H1 (cell line): Measurements from ENCODE around the gene INSYN1. TPM values are rescaled to one million over a fixed set of nuclear protein-coding genes. Genes with fewer than 3 reads are reported as not detected.

Experiments
- CTCF ChIA-PET: fragments of 300-600 bp; sonication (Branson Sonifier 250); formaldehyde crosslinking; loops from one replicate; lab custom pipeline; 2021; ENCODE audit not compliant: partially characterized antibody; lab: Charles Lee
- POLR2A ChIA-PET: fragments of 300-600 bp; sonication (Branson Sonifier 250); formaldehyde crosslinking; loops from one replicate; lab custom pipeline; 2021; ENCODE audit warnings: inconsistent platforms; ENCODE audit not compliant: partially characterized antibody; lab: Charles Lee
- DNase-seq, 2 experiments: peaks; one replicate each; pipeline versions ENCODE4 v3.0.0 to v3.0.0-alpha.2; 2010 to 2022; ENCODE audit warnings: low spot score in 2 of 2, low read depth in 1 of 2, mixed read lengths in 1 of 2
- FAIRE-seq: peaks from 2 replicates; lab custom pipeline; 2011; peaks lifted over from hg19 to GRCh38; lab: Jason Lieb, UNC
- H2AFZ ChIP-seq: 2 replicates; pipeline ENCODE4 v1.8.1; 2012; ENCODE audit warnings: low read length, inconsistent platforms
- H2AK5ac ChIP-seq: 2 replicates; pipeline ENCODE4 v1.6.1; 2013; ENCODE audit warnings: low read depth, low read length
- H2BK120ac ChIP-seq: replicated peaks from 2 replicates; pipeline ENCODE3; 2013; ENCODE audit warnings: low read depth, low read length, inconsistent platforms
- H2BK12ac ChIP-seq: 2 replicates; pipeline ENCODE4 v1.6.1; 2013; ENCODE audit warnings: low read depth, low read length
- H2BK15ac ChIP-seq: 2 replicates; pipeline ENCODE4 v1.6.1; 2013; ENCODE audit warnings: low read length
- H2BK20ac ChIP-seq: 2 replicates; pipeline ENCODE4 v1.6.1; 2013; ENCODE audit warnings: low read length
- H2BK5ac ChIP-seq: 2 replicates; pipeline ENCODE4 v1.6.1; 2013; ENCODE audit warnings: low read depth, low read length
- H3K14ac ChIP-seq: 2 replicates; pipeline ENCODE4 v1.6.1; 2013; ENCODE audit warnings: inconsistent platforms; ENCODE audit not compliant: insufficient read length
- H3K18ac ChIP-seq: 2 replicates; pipeline ENCODE4 v1.6.1; 2013; ENCODE audit warnings: low read length; ENCODE audit errors: extremely low read depth
- H3K23ac ChIP-seq: 2 replicates; pipeline ENCODE4 v1.6.1; 2013; ENCODE audit warnings: inconsistent platforms; ENCODE audit not compliant: insufficient read length
- H3K23me2 ChIP-seq: 2 replicates; pipeline ENCODE4 v1.6.1; 2013; ENCODE audit warnings: low read depth, low read length
- H3K27ac ChIP-seq: 2 replicates; pipeline ENCODE4 v1.6.1; 2011; ENCODE audit warnings: low read depth, low read length, inconsistent platforms
- H3K27me3 ChIP-seq, 4 experiments: replicated peaks in 1 of 4; 1 replicate in 1 of 4; 2 replicates in 3 of 4; pipeline versions ENCODE4 v1.6.1 to v1.8.1; 2011 to 2013; ENCODE audit warnings: low read length in 3 of 4, mild to moderate bottlenecking in 3 of 4, inconsistent platforms in 2 of 4, mixed read lengths in 2 of 4, moderate library complexity in 1 of 4; ENCODE audit not compliant: control insufficient read depth in 3 of 4, insufficient read depth in 3 of 4; ENCODE audit errors: extremely low read depth in 1 of 4
- H3K36me3 ChIP-seq, 4 experiments: 2 replicates each; pipeline versions ENCODE4 v1.6.1 to v1.8.1; 2011 to 2013; ENCODE audit warnings: mild to moderate bottlenecking in 4 of 4, low read length in 3 of 4, moderate library complexity in 2 of 4, control low read depth in 1 of 4, inconsistent platforms in 1 of 4; ENCODE audit not compliant: insufficient read depth in 4 of 4, control insufficient read depth in 2 of 4
- H3K4ac ChIP-seq: replicated peaks from 2 replicates; pipeline ENCODE3; 2013; ENCODE audit warnings: low read length, low read depth, mixed read lengths, inconsistent platforms; ENCODE audit not compliant: insufficient read length
- H3K4me1 ChIP-seq, 4 experiments: replicated peaks in 1 of 4; 1 replicate in 1 of 4; 2 replicates in 3 of 4; pipeline versions ENCODE4 v1.6.1 to v1.8.1; 2011 to 2013; ENCODE audit warnings: low read length in 3 of 4, inconsistent platforms in 2 of 4, mixed read lengths in 1 of 4; ENCODE audit not compliant: insufficient read depth in 4 of 4, control insufficient read depth in 3 of 4
- H3K4me2 ChIP-seq, 2 experiments: 2 replicates each; pipeline versions ENCODE4 v1.6.1 to v1.8.1; 2011 to 2013; ENCODE audit warnings: low read depth in 2 of 2, low read length in 2 of 2, control low read depth in 1 of 2, inconsistent platforms in 1 of 2, mild to moderate bottlenecking in 1 of 2; ENCODE audit not compliant: insufficient read depth in 1 of 2
- H3K4me3 ChIP-seq, 4 experiments: fragments of 200-600, 300-600 bp in 1 of 4; sonication (generic), shearing (Covaris generic), sonication (Bioruptor Twin) in 1 of 4; 2 replicates each; pipeline versions ENCODE4 v1.5.1 to v1.8.1; 2011 to 2016; ENCODE audit warnings: low read length in 4 of 4, low read depth in 3 of 4, control low read depth in 2 of 4, inconsistent platforms in 2 of 4, mild to moderate bottlenecking in 2 of 4, mixed read lengths in 1 of 4, moderate library complexity in 1 of 4; ENCODE audit not compliant: insufficient read depth in 2 of 4; ENCODE audit errors: extremely low read depth in 1 of 4
- H3K56ac ChIP-seq: replicated peaks from 2 replicates; pipeline ENCODE3; 2013; ENCODE audit warnings: low read depth, mild to moderate bottlenecking, mixed read lengths, low read length, inconsistent platforms; ENCODE audit not compliant: insufficient read length
- H3K79me1 ChIP-seq: 2 replicates; pipeline ENCODE4 v1.6.1; 2013; ENCODE audit warnings: low read depth, low read length, control low read depth
- H3K79me2 ChIP-seq, 2 experiments: 2 replicates each; pipeline versions ENCODE4 v1.6.1 to v1.8.1; 2012 to 2013; ENCODE audit warnings: low read length in 2 of 2, mild to moderate bottlenecking in 2 of 2, inconsistent platforms in 1 of 2; ENCODE audit not compliant: insufficient read depth in 2 of 2, control insufficient read depth in 1 of 2
- H3K9ac ChIP-seq, 4 experiments: replicated peaks in 1 of 4; 1 replicate in 1 of 4; 2 replicates in 3 of 4; pipeline versions ENCODE4 v1.6.1 to v1.8.1; 2011 to 2013; ENCODE audit warnings: low read depth in 3 of 4, low read length in 3 of 4, control low read depth in 2 of 4, mild to moderate bottlenecking in 2 of 4, moderate library complexity in 2 of 4, inconsistent platforms in 1 of 4; ENCODE audit errors: extremely low read depth in 1 of 4
- H3K9me3 ChIP-seq, 2 experiments: 2 replicates each; pipeline versions ENCODE4 v1.6.1 to v1.8.1; 2012 to 2013; ENCODE audit warnings: mild to moderate bottlenecking in 2 of 2, moderate library complexity in 2 of 2, control low read depth in 1 of 2, inconsistent platforms in 1 of 2, low read depth in 1 of 2, low read length in 1 of 2, mixed read lengths in 1 of 2; ENCODE audit not compliant: insufficient read depth in 2 of 2
- H4K20me1 ChIP-seq, 2 experiments: replicated peaks in 1 of 2; 2 replicates each; pipeline versions ENCODE3 to v1.8.1; 2011 to 2013; ENCODE audit warnings: inconsistent platforms in 2 of 2, low read length in 2 of 2, mild to moderate bottlenecking in 1 of 2; ENCODE audit not compliant: insufficient read depth in 2 of 2, control insufficient read depth in 1 of 2
- H4K5ac ChIP-seq: 2 replicates; pipeline ENCODE4 v1.6.1; 2013; ENCODE audit warnings: low read length, low read depth, mixed read lengths, inconsistent platforms; ENCODE audit not compliant: insufficient read length
- H4K8ac ChIP-seq: 2 replicates; pipeline ENCODE4 v1.8.0; 2013; ENCODE audit warnings: mild to moderate bottlenecking, moderate library complexity, low read length, inconsistent platforms; ENCODE audit not compliant: insufficient read depth; ENCODE audit errors: extremely low read depth
- H4K91ac ChIP-seq: replicated peaks from 2 replicates; pipeline ENCODE3; 2013; ENCODE audit warnings: low read length, mixed read lengths, inconsistent platforms; ENCODE audit not compliant: insufficient read length
- BCL11A ChIP-seq, 2 experiments: IDR thresholded peaks; one replicate each; pipeline ENCODE4 v1.6.1; 2011; ENCODE audit warnings: low read depth in 2 of 2, low read length in 2 of 2, mild to moderate bottlenecking in 2 of 2
- CBX5 ChIP-seq: fragments of 300-800, 300-1000 bp; sonication (generic); IDR thresholded peaks from 2 replicates; pipeline ENCODE4 v1.7.1; 2016; ENCODE audit warnings: antibody characterized with exemption, low read length, low read depth
- EP300 ChIP-seq, 2 experiments: IDR thresholded peaks; 1 replicate in 1 of 2; 2 replicates in 1 of 2; pipeline ENCODE4 v1.6.1; 2011 to 2012; ENCODE audit warnings: low read depth in 2 of 2, low read length in 2 of 2, mild to moderate bottlenecking in 2 of 2, borderline replicate concordance in 1 of 2, inconsistent platforms in 1 of 2, moderate library complexity in 1 of 2
- JUN ChIP-seq: IDR thresholded peaks from 2 replicates; pipeline ENCODE4 v1.6.1; 2011; ENCODE audit warnings: low read depth, mild to moderate bottlenecking, improper control_type of control experiment, low read length
- JUND ChIP-seq: IDR thresholded peaks from 2 replicates; pipeline ENCODE4 v1.6.1; 2011; ENCODE audit warnings: mild to moderate bottlenecking, improper control_type of control experiment, low read length
- RXRA ChIP-seq: IDR thresholded peaks from 2 replicates; pipeline ENCODE4 v1.6.1; 2011; ENCODE audit warnings: low read depth, mild to moderate bottlenecking, low read length, moderate library complexity; ENCODE audit not compliant: insufficient read depth
- SP1 ChIP-seq: IDR thresholded peaks from 2 replicates; pipeline ENCODE4 v1.6.1; 2011; ENCODE audit warnings: low read depth, low read length
- YY1 ChIP-seq: IDR thresholded peaks from 2 replicates; pipeline ENCODE4 v1.6.1; 2011; ENCODE audit warnings: low read depth, mild to moderate bottlenecking, low read length
- WGBS, 2 experiments: shearing (Covaris generic) in 1 of 2; methylation state at CpG; one replicate each; pipeline versions ENCODE4 v1.1.6 to v1.1.7; 2013 to 2015; ENCODE audit warnings: low lambda C conversion rate in 2 of 2, mixed read lengths in 2 of 2, inconsistent platforms in 1 of 2, low coverage in 1 of 2, missing lambda C conversion rate in 1 of 2; ENCODE audit not compliant: insufficient replicate concordance in 2 of 2, insufficient coverage in 1 of 2, insufficient read length in 1 of 2; ENCODE audit errors: extremely low coverage in 1 of 2, missing lambda C conversion rate in 1 of 2; 5-methylcytosine and 5-hydroxymethylcytosine counted together
- polyA plus RNA-seq, 7 experiments: library from polyadenylated mRNA; depleted of rRNA in 3 of 7; stranded (reverse) in 5 of 7; unstranded in 2 of 7; fragments of >200 nt in 5 of 7; fragments of 200-250 nt in 2 of 7; gene quantifications; 1 replicate in 5 of 7; 2 replicates in 1 of 7; 4 replicates in 1 of 7; pipeline versions ENCODE4 v1.2.1 to v1.2.3, GENCODE V29; 2011 to 2013; ENCODE audit warnings: missing spikeins in 2 of 7, mixed read lengths in 2 of 7
- total RNA-seq: library from RNA; stranded (reverse); fragmentation: NEBNext Ultra II Directional; extraction: Animal tissue kit (Norgen Biotek cat#: 25700); gene quantifications from 2 replicates; pipeline ENCODE4 v1.2.1, GENCODE V29; 2021
- TF ChIP-seq, protein P1 (sequence below): IDR thresholded peaks from 2 replicates; pipeline ENCODE4 v1.6.1; 2012; ENCODE audit warnings: inconsistent platforms
- TF ChIP-seq, protein P2 (sequence below): IDR thresholded peaks from 2 replicates; pipeline ENCODE4 v1.6.1; 2011; ENCODE audit warnings: low read length, improper control_type of control experiment

The INSYN1 gene
- total and polyA plus RNA-seq, 2 of the 8 experiments (the other 6 are each of a cell fraction or from before 2014, with no cell fraction given) = 7.2 to 10.2 TPM

DNA sequence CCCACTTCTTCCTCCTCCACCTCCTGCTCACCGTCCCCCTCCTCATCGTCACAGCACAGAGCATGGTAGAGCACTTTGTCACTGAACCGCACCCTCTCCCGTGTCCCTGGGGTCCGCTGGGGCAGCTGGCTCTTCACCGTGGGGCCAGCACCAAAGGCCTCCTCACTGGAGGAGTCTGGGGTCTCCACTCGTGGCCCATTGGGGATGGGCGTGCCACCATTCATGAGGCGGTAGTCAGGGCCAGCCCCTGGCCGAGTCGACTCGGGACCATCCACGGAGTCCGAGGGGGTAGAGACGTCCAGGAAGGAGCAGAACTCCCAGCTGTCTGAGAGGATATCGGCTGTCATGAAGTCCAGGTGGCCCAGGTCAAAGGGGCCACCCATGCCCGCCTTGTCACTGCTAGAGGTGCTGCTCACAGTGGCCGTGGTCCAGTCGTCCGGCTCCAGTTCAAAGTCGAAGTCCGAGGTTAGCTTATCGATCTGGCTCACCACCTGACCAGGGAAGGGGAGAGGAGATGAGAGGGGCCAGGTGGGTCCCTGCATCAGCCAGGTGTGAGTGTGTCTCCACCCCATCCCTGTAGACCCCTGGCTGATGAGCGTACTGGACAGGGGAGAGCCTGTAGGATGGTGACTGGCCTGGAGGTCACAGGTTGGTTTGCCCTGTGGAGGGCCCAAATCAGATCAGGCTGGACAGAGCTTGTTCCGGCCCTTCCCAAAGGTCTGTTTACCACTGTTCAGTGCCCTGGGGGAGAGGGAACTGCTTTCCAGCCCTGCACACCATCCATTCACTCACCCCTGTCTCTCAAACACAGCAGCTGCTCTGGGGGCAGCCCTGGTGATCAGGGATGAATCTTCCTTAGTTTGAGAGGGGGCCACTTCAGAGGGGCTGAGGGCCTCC lies 12.8 kb downstream of the INSYN1 start:
- 95% methylated on average over 23 of the region's 25 CpGs; no CpG with 5 or more reads in 1 of the 2 experiments for whole genome bisulfite sequencing, 2 experiments
- H3K36me3 ChIP-seq = no peaks in the 10 kb centered on the region
- no peak overlapping the region for H2BK12ac ChIP-seq
- no peak overlapping the region for H3K23ac ChIP-seq
- H4K20me1 ChIP-seq = no peaks in the 10 kb centered on the region
- POLR2A ChIA-PET = no interaction called here
- CTCF ChIA-PET = interaction anchor here (0.8 to 2.1 kb wide), 10 partner anchors 7 to 226 kb away, joined by 3 to 10 read pairs (median 4); partner anchors contain the start of gene INSYN1
- no peak overlapping the region for H2AK5ac ChIP-seq
- no peaks in the 10 kb centered on the region for H3K23me2 ChIP-seq
- H3K27ac ChIP-seq = no peak overlapping the region
- H4K91ac ChIP-seq = no peak overlapping the region
- no peak overlapping the region for H3K4me2 ChIP-seq
- no peak for TF ChIP-seq SP1
- TF ChIP-seq JUN = no peak
- TF ChIP-seq EP300 (IDR thresholded peaks at IDR 0.05; ENCODE audit: borderline replicate concordance in 1 of 2, low read depth in 2 of 2, low read length in 2 of 2) = no peak
- TF ChIP-seq JUND = no peak
- no peak for TF ChIP-seq YY1
- TF ChIP-seq, protein P1, sequence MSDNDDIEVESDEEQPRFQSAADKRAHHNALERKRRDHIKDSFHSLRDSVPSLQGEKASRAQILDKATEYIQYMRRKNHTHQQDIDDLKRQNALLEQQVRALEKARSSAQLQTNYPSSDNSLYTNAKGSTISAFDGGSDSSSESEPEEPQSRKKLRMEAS = no peak
- no peak for TF ChIP-seq RXRA
- TF ChIP-seq BCL11A (IDR thresholded peaks at IDR 0.05; ENCODE audit: low read depth in 2 of 2, low read length in 2 of 2) = no peak
- TF ChIP-seq, protein P2, sequence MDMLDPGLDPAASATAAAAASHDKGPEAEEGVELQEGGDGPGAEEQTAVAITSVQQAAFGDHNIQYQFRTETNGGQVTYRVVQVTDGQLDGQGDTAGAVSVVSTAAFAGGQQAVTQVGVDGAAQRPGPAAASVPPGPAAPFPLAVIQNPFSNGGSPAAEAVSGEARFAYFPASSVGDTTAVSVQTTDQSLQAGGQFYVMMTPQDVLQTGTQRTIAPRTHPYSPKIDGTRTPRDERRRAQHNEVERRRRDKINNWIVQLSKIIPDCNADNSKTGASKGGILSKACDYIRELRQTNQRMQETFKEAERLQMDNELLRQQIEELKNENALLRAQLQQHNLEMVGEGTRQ = no peak
- TF ChIP-seq CBX5 = no peak
- TF ChIP-seq, all 59 proteins: peak for 0
- FAIRE-seq = no peak
- Histone ChIP-seq H2AFZ (no peak overlapping the region), H3K79me2 (no peaks in the 10 kb centered on the region), H3K79me1 (no peaks in the 10 kb centered on the region), H2BK15ac (no peak overlapping the region), H2BK5ac (peak overlapping the region; percentile 35; the same call in 1 of the 2 replicates), H3K4ac (no peak overlapping the region), H3K18ac (no peak overlapping the region), H3K14ac (no peak overlapping the region), H3K9ac (no peak overlapping the region), H3K4me1 (peaks cover 5 to 11% (median 7%) of the 10 kb centered on the region in 4 experiments; a peak in 5 of 7 replicates), H3K9me3 (no peaks in the 10 kb centered on the region), H4K8ac (peak overlapping the region; percentile 28), H4K5ac (no peak overlapping the region), H3K27me3 (no peaks in the 10 kb centered on the region), H2BK20ac (no peak overlapping the region), H3K56ac (no peak overlapping the region), H2BK120ac (no peak overlapping the region), H3K4me3 (no peak overlapping the region)
- DNase-seq = no peak
